Measurements from ENCODE around the gene UBASH3A.

UBASH3A gene

DNA sequence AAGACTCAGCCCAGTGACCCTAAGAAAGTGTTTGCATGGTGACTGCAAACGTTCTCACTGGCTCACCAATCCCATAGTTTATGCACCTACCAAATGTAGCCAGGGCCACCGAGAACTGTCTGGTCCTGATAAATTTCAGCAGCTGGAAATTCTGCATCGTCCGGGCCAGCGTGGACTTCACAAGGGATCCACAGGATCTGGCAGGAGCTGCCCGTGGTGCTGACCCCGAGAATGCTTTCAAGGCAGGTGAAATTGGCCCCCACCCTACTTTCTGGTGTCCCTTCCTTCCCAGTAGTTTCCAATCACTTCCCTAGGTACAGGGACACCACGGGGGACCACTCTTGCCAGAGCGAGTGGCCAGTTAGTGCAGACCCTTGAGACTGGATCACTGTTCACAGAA, 26.2 kb downstream of the UBASH3A start:
- Mint-ChIP-seq H3K4me3 (no peak overlapping the region), H3K27ac (no peak overlapping the region), H3K4me1 (ENCODE audit: low read depth) (peaks cover 18% of the 10 kb centered on the region), H3K9me3 (peaks cover 6% of the 10 kb centered on the region), H3K27me3 (peaks cover 8% of the 10 kb centered on the region), H3K36me3 (ENCODE audit: low read depth) (no peaks in the 10 kb centered on the region)
- intact Hi-C loops (cut with micrococcal nuclease): no loop called here

DNA sequence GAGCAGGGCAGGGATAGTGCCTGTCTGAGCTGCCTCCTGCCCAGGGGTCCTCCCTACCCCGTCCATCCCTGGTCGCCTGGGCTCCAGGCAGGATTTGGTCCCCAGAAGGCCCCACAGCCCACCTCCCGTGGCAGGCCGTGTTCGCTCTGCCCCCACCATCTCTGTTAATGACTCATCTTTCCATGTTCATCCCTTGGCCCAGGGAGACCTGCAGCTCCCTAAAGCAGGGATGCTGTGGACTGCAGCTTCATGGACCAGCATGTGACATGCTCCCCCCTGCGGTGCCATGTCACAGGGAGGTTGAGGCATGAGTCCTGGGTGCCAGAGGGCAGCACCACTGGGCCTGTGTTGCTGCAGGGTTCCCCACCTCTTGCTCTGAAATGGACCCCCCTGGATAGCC, 26.8 kb downstream of the UBASH3A start:
- H3K4me3 Mint-ChIP-seq: no peak overlapping the region
- peaks cover 10% of the 10 kb centered on the region for H3K27me3 Mint-ChIP-seq
- peaks cover 6% of the 10 kb centered on the region for H3K9me3 Mint-ChIP-seq
- intact Hi-C loops (cut with micrococcal nuclease): no loop called here
- H3K27ac Mint-ChIP-seq: no peak overlapping the region
- no peaks in the 10 kb centered on the region for H3K36me3 Mint-ChIP-seq (ENCODE audit: low read depth)
- peaks cover 11% of the 10 kb centered on the region for H3K4me1 Mint-ChIP-seq (ENCODE audit: low read depth)

DNA sequence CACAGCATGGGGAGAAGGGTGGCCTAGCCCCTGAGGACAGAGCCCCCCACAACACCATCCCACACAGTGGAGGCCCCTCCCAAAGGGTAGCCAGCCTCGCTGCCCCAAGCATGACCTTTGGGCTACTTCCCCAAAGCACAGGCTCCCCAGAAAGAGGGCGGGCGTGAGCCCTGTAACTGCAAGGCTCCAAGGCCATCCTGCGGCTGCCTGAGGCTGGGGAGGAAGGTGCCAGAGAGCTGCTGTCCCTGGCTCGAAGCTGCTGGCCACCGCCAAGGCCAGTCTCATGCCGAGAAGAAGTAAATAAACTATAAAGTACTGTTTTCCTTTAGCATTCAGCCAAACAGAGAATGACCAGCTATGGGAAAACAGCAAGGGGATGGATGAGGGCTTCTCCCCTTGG, 27.5 kb downstream of the UBASH3A start:
- peaks cover 10% of the 10 kb centered on the region for H3K27me3 Mint-ChIP-seq
- H3K9me3 Mint-ChIP-seq: peaks cover 6% of the 10 kb centered on the region
- intact Hi-C loops (cut with micrococcal nuclease): no loop called here
- no peaks in the 10 kb centered on the region for H3K36me3 Mint-ChIP-seq (ENCODE audit: low read depth)
- H3K4me1 Mint-ChIP-seq (ENCODE audit: low read depth): peaks cover 6% of the 10 kb centered on the region
- no peak overlapping the region for H3K27ac Mint-ChIP-seq
- no peak overlapping the region for H3K4me3 Mint-ChIP-seq

DNA sequence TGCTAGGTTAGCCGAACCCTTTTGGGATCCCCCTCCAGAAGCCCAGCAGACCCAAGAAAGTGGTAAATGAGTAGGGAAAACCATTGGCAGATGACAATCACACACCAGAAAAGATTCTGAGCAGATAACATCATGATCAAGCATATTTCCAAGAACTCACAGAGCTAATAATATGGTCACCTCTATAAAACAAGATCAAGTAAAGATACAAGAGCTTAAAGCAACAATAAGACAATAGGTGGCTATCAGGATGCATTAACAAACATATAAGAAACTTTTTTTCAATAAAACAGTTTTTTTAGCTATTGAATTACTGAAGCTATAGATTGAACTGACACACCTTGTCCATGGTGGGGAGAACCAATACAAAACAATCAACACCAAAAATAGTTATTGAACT, 29.0 kb downstream of the UBASH3A start:
- intact Hi-C loops (cut with micrococcal nuclease): no loop called here
- Mint-ChIP-seq H3K27me3 (peaks cover 13% of the 10 kb centered on the region), H3K4me1 (ENCODE audit: low read depth) (peaks cover 6% of the 10 kb centered on the region), H3K27ac (no peak overlapping the region), H3K36me3 (ENCODE audit: low read depth) (no peaks in the 10 kb centered on the region), H3K9me3 (peaks cover 6% of the 10 kb centered on the region), H3K4me3 (no peak overlapping the region)

- Mint-ChIP-seq H3K36me3 (ENCODE audit: low read depth) (no peaks in the 10 kb centered on the region), H3K9me3 (peaks cover 6% of the 10 kb centered on the region), H3K27ac (no peak overlapping the region), H3K4me3 (no peak overlapping the region), H3K4me1 (ENCODE audit: low read depth) (peaks cover 7% of the 10 kb centered on the region), H3K27me3 (peaks cover 17% of the 10 kb centered on the region)
- intact Hi-C loops (cut with micrococcal nuclease): no loop called here
These were observed 30.3 kb downstream of the UBASH3A start for GRCh38 chr21:42433946-42434551.

DNA sequence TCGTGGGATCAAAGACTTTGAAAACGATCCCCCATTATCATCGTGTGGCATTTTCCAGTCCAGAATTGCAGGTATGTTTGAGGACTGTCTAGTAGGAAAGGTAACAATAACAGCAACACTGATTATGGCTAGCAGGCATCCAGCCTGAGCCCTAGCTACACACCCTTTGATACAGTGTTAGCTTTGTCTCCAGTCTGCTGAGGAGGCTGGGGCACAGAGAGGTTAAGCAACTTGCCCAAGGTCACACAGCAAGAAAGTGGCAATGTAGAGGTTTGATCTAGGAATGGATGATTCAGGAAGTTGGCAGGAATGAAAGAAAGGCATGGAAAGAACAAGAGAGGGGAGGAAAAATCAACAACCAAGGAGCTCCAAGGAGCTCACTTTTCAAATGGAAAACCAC, 31.2 kb downstream of the UBASH3A start:
- peaks cover 16% of the 10 kb centered on the region for H3K4me1 Mint-ChIP-seq (ENCODE audit: low read depth)
- H3K27me3 Mint-ChIP-seq: peaks cover 17% of the 10 kb centered on the region
- H3K36me3 Mint-ChIP-seq (ENCODE audit: low read depth): no peaks in the 10 kb centered on the region
- H3K9me3 Mint-ChIP-seq: peaks cover 6% of the 10 kb centered on the region
- intact Hi-C loops (cut with micrococcal nuclease): no loop called here
- H3K27ac Mint-ChIP-seq: no peak overlapping the region
- no peak overlapping the region for H3K4me3 Mint-ChIP-seq

- Mint-ChIP-seq H3K36me3 (ENCODE audit: low read depth) (no peaks in the 10 kb centered on the region), H3K4me1 (ENCODE audit: low read depth) (peaks cover 16% of the 10 kb centered on the region), H3K27me3 (peaks cover 17% of the 10 kb centered on the region), H3K4me3 (no peak overlapping the region), H3K27ac (no peak overlapping the region), H3K9me3 (peaks cover 6% of the 10 kb centered on the region)
- intact Hi-C loops (cut with micrococcal nuclease): no loop called here
These were observed 31.7 kb downstream of the UBASH3A start for GRCh38 chr21:42435401-42435800.

DNA sequence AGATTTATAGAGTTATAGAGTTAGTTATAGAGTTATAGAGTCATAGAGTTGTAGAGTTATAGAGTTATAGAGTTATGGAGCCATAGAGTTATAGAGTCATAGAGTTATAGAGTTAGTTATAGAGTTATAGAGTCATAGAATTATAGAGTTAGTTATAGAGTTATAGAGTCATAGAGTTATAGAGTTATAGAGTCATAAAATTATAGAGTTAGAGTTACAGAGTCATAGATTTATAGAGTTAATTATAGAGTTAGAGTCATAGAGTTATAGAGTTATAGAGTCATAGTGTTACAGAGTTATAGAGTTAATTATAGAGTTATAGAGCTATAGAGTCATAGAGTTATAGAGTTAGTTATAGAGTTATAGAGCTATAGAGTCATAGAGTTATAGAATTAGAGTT, 32.1 kb downstream of the UBASH3A start:
- H3K4me1 Mint-ChIP-seq (ENCODE audit: low read depth): peaks cover 16% of the 10 kb centered on the region
- no peaks in the 10 kb centered on the region for H3K36me3 Mint-ChIP-seq (ENCODE audit: low read depth)
- no peak overlapping the region for H3K4me3 Mint-ChIP-seq
- H3K9me3 Mint-ChIP-seq: peaks cover 6% of the 10 kb centered on the region
- H3K27ac Mint-ChIP-seq: no peak overlapping the region
- intact Hi-C loops (cut with micrococcal nuclease): no loop called here
- peaks cover 17% of the 10 kb centered on the region for H3K27me3 Mint-ChIP-seq

DNA sequence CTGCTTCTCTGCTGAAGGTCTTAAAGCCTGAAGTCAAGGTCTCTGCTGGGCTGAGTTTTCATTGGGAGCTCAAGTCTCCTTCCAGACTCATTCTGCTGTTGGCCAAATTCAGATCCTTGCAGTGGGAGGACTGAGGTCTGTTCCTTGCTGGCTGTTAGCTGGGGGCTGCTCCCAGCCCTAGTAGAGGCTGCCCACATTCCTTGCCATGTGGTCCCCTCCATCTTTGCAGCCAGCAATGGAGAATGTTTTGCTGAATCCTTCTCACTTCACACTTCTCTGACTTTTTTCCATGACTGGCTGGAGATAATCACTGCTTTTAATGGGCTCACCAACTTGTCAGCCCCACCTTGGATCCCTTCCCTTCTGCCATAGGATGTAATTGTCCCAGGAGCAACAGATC, 33.2 kb downstream of the UBASH3A start:
- H3K27ac Mint-ChIP-seq: no peak overlapping the region
- no peaks in the 10 kb centered on the region for H3K36me3 Mint-ChIP-seq (ENCODE audit: low read depth)
- peaks cover 17% of the 10 kb centered on the region for H3K27me3 Mint-ChIP-seq
- intact Hi-C loops (cut with micrococcal nuclease): no loop called here
- peaks cover 6% of the 10 kb centered on the region for H3K9me3 Mint-ChIP-seq
- peaks cover 10% of the 10 kb centered on the region for H3K4me1 Mint-ChIP-seq (ENCODE audit: low read depth)
- no peak overlapping the region for H3K4me3 Mint-ChIP-seq

GRCh38 chr21:42437786-42438185, 34.1 kb downstream of the UBASH3A start:
- intact Hi-C loops (cut with micrococcal nuclease): no loop called here
- no peak overlapping the region for H3K4me3 Mint-ChIP-seq
- peaks cover 10% of the 10 kb centered on the region for H3K4me1 Mint-ChIP-seq (ENCODE audit: low read depth)
- H3K27me3 Mint-ChIP-seq: peaks cover 17% of the 10 kb centered on the region
- no peak overlapping the region for H3K27ac Mint-ChIP-seq
- H3K36me3 Mint-ChIP-seq (ENCODE audit: low read depth): no peaks in the 10 kb centered on the region
- H3K9me3 Mint-ChIP-seq: peaks cover under 1% of the 10 kb centered on the region

GRCh38 chr21:42438316-42439205, 34.9 kb downstream of the UBASH3A start:
- H3K36me3 Mint-ChIP-seq (ENCODE audit: low read depth): no peaks in the 10 kb centered on the region
- H3K27me3 Mint-ChIP-seq: peaks cover 14% of the 10 kb centered on the region
- no peak overlapping the region for H3K27ac Mint-ChIP-seq
- no peaks in the 10 kb centered on the region for H3K9me3 Mint-ChIP-seq
- H3K4me3 Mint-ChIP-seq: no peak overlapping the region
- H3K4me1 Mint-ChIP-seq (ENCODE audit: low read depth): peaks cover 10% of the 10 kb centered on the region
- intact Hi-C loops (cut with micrococcal nuclease): no loop called here

DNA sequence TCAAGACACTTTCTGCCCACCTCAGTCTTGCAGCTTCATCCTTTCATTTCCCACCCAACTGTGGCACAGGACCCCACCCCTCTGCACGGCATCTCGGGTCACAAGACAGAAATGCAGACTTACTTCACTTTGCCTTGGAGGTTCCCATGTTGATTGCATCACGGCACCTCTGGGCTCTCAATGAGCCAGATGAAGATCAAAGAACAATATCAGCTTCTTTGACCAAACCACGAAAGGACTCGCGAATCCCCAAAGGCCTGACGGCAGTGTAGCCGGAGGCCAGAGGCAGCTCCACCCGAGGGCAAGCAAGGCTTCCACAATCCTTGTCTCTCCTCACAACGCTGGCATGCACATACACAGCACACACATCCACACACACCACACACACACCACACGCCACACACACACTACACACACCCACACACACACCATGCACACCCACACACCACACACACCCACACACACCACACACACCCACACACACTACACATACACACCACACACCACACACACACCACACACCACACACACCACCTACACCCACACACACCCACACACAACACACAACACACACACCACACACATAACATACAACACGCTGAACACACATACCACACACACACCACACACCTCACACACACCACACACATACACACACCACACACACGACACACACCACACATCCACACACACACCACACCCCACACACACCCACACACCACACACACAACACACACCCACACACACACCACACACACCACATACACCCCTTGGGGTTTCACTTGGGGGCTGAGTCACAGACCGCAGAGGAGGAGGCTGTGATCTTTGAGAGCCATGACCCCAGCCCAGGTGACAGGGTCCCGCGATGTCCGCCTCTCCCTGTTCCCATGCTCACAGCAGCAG, 35.8 kb downstream of the UBASH3A start:
- H3K36me3 Mint-ChIP-seq (ENCODE audit: low read depth): no peaks in the 10 kb centered on the region
- intact Hi-C loops (cut with micrococcal nuclease): loop anchor here (10.0 kb wide), 1 partner anchor 105 kb away; no protein-coding TSS in a partner anchor
- H3K9me3 Mint-ChIP-seq: no peaks in the 10 kb centered on the region
- peaks cover 14% of the 10 kb centered on the region for H3K27me3 Mint-ChIP-seq
- peaks cover 10% of the 10 kb centered on the region for H3K4me1 Mint-ChIP-seq (ENCODE audit: low read depth)
- H3K27ac Mint-ChIP-seq: no peak overlapping the region
- H3K4me3 Mint-ChIP-seq: no peak overlapping the region

- H3K27me3 Mint-ChIP-seq: peaks cover 8% of the 10 kb centered on the region
- intact Hi-C loops (cut with micrococcal nuclease): loop anchor here (10.0 kb wide), 1 partner anchor 105 kb away; no protein-coding TSS in a partner anchor
- no peaks in the 10 kb centered on the region for H3K36me3 Mint-ChIP-seq (ENCODE audit: low read depth)
- no peak overlapping the region for H3K4me3 Mint-ChIP-seq
- H3K9me3 Mint-ChIP-seq: no peaks in the 10 kb centered on the region
- peaks cover 10% of the 10 kb centered on the region for H3K4me1 Mint-ChIP-seq (ENCODE audit: low read depth)
- no peak overlapping the region for H3K27ac Mint-ChIP-seq
These were observed 36.6 kb downstream of the UBASH3A start for GRCh38 chr21:42440187-42440792.

Data from dendritic cell treated with granulocyte-macrophage colony-stimulating factor and Interleukin-4, amounts not matched to agents 40 ng/mL and 50 ng/mL, for 4 days (primary cell).